GM18867 (cell line): ENCODE data around the gene NPPB.
"Not testable (repeated sequence)": the region's sequence is repeated elsewhere in the genome, so short reads cannot be mapped to it uniquely, and the experiment has no call there.

Experiments
- ATAC-seq: cut with Tn5 transposase; IDR thresholded peaks from one replicate; pipeline ENCODE4 v1.9.1; 2021; ENCODE audit warnings: mild to moderate bottlenecking, moderate library complexity; ENCODE audit not compliant: unreplicated experiment

Gene NPPB

GRCh38 chr1:11858613-11858967 is at the start of gene NPPB:
TSS of gene NPPB (minus strand) at chr1:11858945. CDS start at chr1:11858833, 112 bp downstream.
- no peak for ATAC-seq

- peak; percentile 41 for ATAC-seq
These were observed 49.4 kb upstream of the NPPB start for GRCh38 chr1:11908095-11908675.

GRCh38 chr1:11907275-11908094 is 48.7 kb upstream of the NPPB start:
- peak; percentile 42 for ATAC-seq

GRCh38 chr1:11906870-11907269 is 48.1 kb upstream of the NPPB start:
- no peak for ATAC-seq

GRCh38 chr1:11904978-11905377 is 46.2 kb upstream of the NPPB start:
- ATAC-seq, result no peak

- not testable (repeated sequence) for ATAC-seq
These were observed 45.4 kb upstream of the NPPB start for GRCh38 chr1:11904156-11904555.

GRCh38 chr1:11903210-11903609 is 44.5 kb upstream of the NPPB start:
- ATAC-seq, result no peak

- not testable (repeated sequence) for ATAC-seq
These were observed 42.7 kb upstream of the NPPB start for GRCh38 chr1:11901446-11901845.

GRCh38 chr1:11898831-11899467 is 40.2 kb upstream of the NPPB start:
- no peak for ATAC-seq

- ATAC-seq, result no peak
These were observed 39.5 kb upstream of the NPPB start for GRCh38 chr1:11898086-11898785.

GRCh38 chr1:11894501-11894900 is 35.8 kb upstream of the NPPB start:
- ATAC-seq, result not testable (repeated sequence)

GRCh38 chr1:11893907-11894251 is 35.1 kb upstream of the NPPB start:
- ATAC-seq, result peak; percentile 43

- ATAC-seq, result no peak
These were observed 32.9 kb upstream of the NPPB start for GRCh38 chr1:11891433-11892186.

GRCh38 chr1:11888877-11889208 is 30.1 kb upstream of the NPPB start:
- no peak for ATAC-seq

- no peak for ATAC-seq
These were observed 29.6 kb upstream of the NPPB start for GRCh38 chr1:11888206-11888876.

- no peak for ATAC-seq
These were observed 28.9 kb upstream of the NPPB start for GRCh38 chr1:11887666-11888007.

- no peak for ATAC-seq
These were observed 28.4 kb upstream of the NPPB start for GRCh38 chr1:11886986-11887665.

GRCh38 chr1:11885916-11886315 is 27.2 kb upstream of the NPPB start:
- ATAC-seq, result no peak

- ATAC-seq, result no peak
These were observed 24.2 kb upstream of the NPPB start for GRCh38 chr1:11882814-11883538.
